Gastrocnemius medialis (tissue), 4 donors: Measurements from ENCODE around the gene CDKAL1. TPM values are rescaled to one million over a fixed set of nuclear protein-coding genes. Genes with fewer than 3 reads are reported as not detected.
"Not testable (repeated sequence)": the region's sequence is repeated elsewhere in the genome, so short reads cannot be mapped to it uniquely, and the experiment has no call there.

Source experiments
- ATAC-seq, 2 donors: fragments of 150-250 bp; one replicate each; pipeline ENCODE4 v1.9.1; 2016
- DNase-seq, 2 donors: peaks; one replicate each; pipeline ENCODE4 v3.0.0-alpha.2; 2019
- H3K27ac ChIP-seq, 4 donors: fragments of 200-600 bp; sonication (generic); 1 replicate in 1 of 4; 2 replicates in 3 of 4; pipeline ENCODE4 v1.5.1; 2016 to 2018; ENCODE audit warnings: mild to moderate bottlenecking in 2 of 4, moderate library complexity in 1 of 4
- H3K27me3 ChIP-seq, 3 donors: fragments of 200-600 bp; sonication (generic) in 2 of 3; 1 replicate in 1 of 3; 2 replicates in 2 of 3; pipeline versions ENCODE4 v1.5.1 to v1.6.0; 2016 to 2019; ENCODE audit warnings: mild to moderate bottlenecking in 1 of 3, moderate library complexity in 1 of 3
- H3K36me3 ChIP-seq, 2 donors: fragments of 200-600 bp; sonication (generic) in 1 of 2; one replicate each; pipeline ENCODE4 v1.5.1; 2017 to 2018
- H3K4me1 ChIP-seq, 2 donors: fragments of 200-600 bp; sonication (generic) in 1 of 2; one replicate each; pipeline ENCODE4 v1.5.1; 2016 to 2017; ENCODE audit warnings: mild to moderate bottlenecking in 2 of 2
- H3K4me3 ChIP-seq, 4 donors: fragments of 200-600 bp; sonication (generic) in 3 of 4; 1 replicate in 1 of 4; 2 replicates in 3 of 4; pipeline ENCODE4 v1.5.1; 2016 to 2019; ENCODE audit warnings: mild to moderate bottlenecking in 2 of 4
- H3K9me3 ChIP-seq, 3 donors: fragments of 200-600 bp; sonication (generic) in 2 of 3; 1 replicate in 1 of 3; 2 replicates in 2 of 3; pipeline ENCODE4 v1.5.1; 2016 to 2019
- POLR2A ChIP-seq, 2 donors: fragments of 450-650 bp; IDR thresholded peaks; one replicate each; pipeline ENCODE4 v1.6.1; 2017; ENCODE audit warnings: antibody characterized with exemption in 2 of 2, mild to moderate bottlenecking in 2 of 2, moderate library complexity in 2 of 2
- in situ Hi-C, 4 donors: fragments of 200-750 bp; cut with MboI; loops; one replicate each; pipeline versions ENCODE4 v1.15.0 to v1.8.0; 2017; ENCODE audit warnings: low sequenced_read_pairs in 4 of 4
- intact Hi-C: fragments of 100-400 bp; cut with DNase I; formaldehyde crosslinking; loops from one replicate; pipeline ENCODE4 v1.15.1; 2023; ENCODE audit warnings: low total_unique reads
- total RNA-seq, 4 donors: library from RNA; depleted of rRNA; stranded (reverse); fragments of >200 nt; gene quantifications; one replicate each; pipeline versions ENCODE4 v1.1.0 to v1.2.3, GENCODE V29; 2016
- TF ChIP-seq, protein P1 (sequence below), 5 experiments: fragments of 450-650 bp in 3 of 5; fragments of 200-600 bp in 2 of 5; sonication (generic) in 2 of 5; IDR thresholded peaks in 4 of 5; conservative IDR thresholded peaks in 1 of 5; 1 replicate in 4 of 5; 2 replicates in 1 of 5; pipeline ENCODE4 v1.5.1; 2016 to 2019; ENCODE audit warnings: antibody characterized with exemption in 5 of 5, mild to moderate bottlenecking in 3 of 5, moderate library complexity in 3 of 5

Gene CDKAL1
- total RNA-seq, 4 donors from 2014 or later = 9.6 to 17.0 (median 11.4) TPM

DNA sequence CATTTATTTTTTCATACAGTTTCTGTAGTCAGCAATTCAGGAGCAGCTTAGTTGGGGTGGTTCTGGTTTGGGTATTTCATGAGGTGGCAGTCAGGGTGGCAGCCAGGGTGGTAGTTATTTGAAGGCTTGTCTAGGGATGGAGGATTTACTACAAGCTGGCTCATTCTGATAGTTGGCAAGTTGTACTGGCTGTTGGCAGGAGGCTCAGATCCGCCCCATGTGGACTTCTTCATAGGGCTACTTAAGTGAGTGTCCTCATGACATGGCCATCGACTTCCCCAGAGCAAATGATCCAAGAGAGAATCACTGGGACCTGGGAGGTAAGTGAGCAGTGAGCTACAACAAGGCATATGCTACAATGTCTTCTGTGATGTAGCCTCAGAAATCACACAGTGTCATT is 22.4 kb upstream of the CDKAL1 start:
- DNase-seq (no peak), ATAC-seq (no peak)
- in situ Hi-C loops (no loop called here), intact Hi-C loops (no loop called here)
- Histone ChIP-seq H3K36me3 (no peaks in the 10 kb centered on the region), H3K4me3 (no peak overlapping the region), H3K4me1 (no peaks in the 10 kb centered on the region), H3K9me3 (no peaks in the 10 kb centered on the region), H3K27ac (no peak overlapping the region), H3K27me3 (no peaks in the 10 kb centered on the region)
- TF ChIP-seq POLR2A (IDR thresholded peaks at IDR 0.05) = no peak
- TF ChIP-seq, protein P1, sequence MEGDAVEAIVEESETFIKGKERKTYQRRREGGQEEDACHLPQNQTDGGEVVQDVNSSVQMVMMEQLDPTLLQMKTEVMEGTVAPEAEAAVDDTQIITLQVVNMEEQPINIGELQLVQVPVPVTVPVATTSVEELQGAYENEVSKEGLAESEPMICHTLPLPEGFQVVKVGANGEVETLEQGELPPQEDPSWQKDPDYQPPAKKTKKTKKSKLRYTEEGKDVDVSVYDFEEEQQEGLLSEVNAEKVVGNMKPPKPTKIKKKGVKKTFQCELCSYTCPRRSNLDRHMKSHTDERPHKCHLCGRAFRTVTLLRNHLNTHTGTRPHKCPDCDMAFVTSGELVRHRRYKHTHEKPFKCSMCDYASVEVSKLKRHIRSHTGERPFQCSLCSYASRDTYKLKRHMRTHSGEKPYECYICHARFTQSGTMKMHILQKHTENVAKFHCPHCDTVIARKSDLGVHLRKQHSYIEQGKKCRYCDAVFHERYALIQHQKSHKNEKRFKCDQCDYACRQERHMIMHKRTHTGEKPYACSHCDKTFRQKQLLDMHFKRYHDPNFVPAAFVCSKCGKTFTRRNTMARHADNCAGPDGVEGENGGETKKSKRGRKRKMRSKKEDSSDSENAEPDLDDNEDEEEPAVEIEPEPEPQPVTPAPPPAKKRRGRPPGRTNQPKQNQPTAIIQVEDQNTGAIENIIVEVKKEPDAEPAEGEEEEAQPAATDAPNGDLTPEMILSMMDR (IDR thresholded peaks at IDR 0.05 in 4 of 5, conservative IDR thresholded peaks at IDR 0.05 in 1 of 5) = no peak

- H3K27ac ChIP-seq, DNase-seq, H3K4me3 ChIP-seq, H3K27me3 ChIP-seq, ATAC-seq, H3K4me1 ChIP-seq, H3K36me3 ChIP-seq, H3K9me3 ChIP-seq: not testable (repeated sequence)
- intact Hi-C loops (loop anchor here (10.0 kb wide), 1 partner anchor 430 kb away; no protein-coding TSS in a partner anchor), in situ Hi-C loops (loop anchor here (5.0 to 25.0 kb wide), 4 partner anchors 130 to 438 kb away; no protein-coding TSS in a partner anchor)
Observed at GRCh38 chr6:20525208-20525607, 9.0 kb upstream of the CDKAL1 start.

DNA sequence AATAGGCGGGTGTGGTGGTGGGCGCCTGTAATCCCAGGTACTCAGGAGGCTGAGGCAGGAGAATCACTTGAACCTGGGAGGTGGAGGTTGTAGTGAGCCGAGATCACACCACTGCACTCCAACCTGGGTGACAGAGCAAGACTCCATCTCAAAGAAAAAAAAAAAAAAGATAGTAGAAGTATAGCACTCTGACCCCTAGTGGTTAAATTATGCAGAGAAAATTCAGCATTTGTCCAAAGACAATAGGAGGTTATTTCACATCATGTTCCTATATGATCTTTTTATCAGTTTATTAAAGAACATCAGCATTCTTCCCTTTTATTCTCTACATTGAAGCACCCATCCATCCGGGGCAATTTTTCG is 5.2 kb upstream of the CDKAL1 start:
- Histone ChIP-seq H3K4me3 (peak overlapping the region in 3 of 4 donors; percentile 3 to 26 (median 18)), H3K27ac (peak overlapping the region; percentile 13 to 65 (median 30))
- not testable (repeated sequence) for H3K9me3 ChIP-seq, H3K4me1 ChIP-seq, H3K27me3 ChIP-seq, H3K36me3 ChIP-seq, DNase-seq
- TF ChIP-seq, protein P1 (IDR thresholded peaks at IDR 0.05 in 4 of 5, conservative IDR thresholded peaks at IDR 0.05 in 1 of 5) = peak; percentile 38 to 61 (median 47)
- peak; percentile 80 to 83 for ATAC-seq
- intact Hi-C loops (loop anchor here (10.0 kb wide), 1 partner anchor 434 kb away; no protein-coding TSS in a partner anchor), in situ Hi-C loops (loop anchor here (5.0 to 25.0 kb wide), 4 partner anchors 134 to 442 kb away; no protein-coding TSS in a partner anchor)

GRCh38 chr6:20532881-20533280 is 1.4 kb upstream of the CDKAL1 start:
- no peaks in the 10 kb centered on the region for H3K36me3 ChIP-seq
- H3K27ac ChIP-seq = no peak overlapping the region
- no peaks in the 10 kb centered on the region for H3K9me3 ChIP-seq
- no peak for DNase-seq
- peaks cover 17 to 19% of the 10 kb centered on the region in 2 donors for H3K4me1 ChIP-seq
- no peak overlapping the region for H3K4me3 ChIP-seq
- no peak for TF ChIP-seq POLR2A (IDR thresholded peaks at IDR 0.05)
- TF ChIP-seq, protein P1 (IDR thresholded peaks at IDR 0.05 in 4 of 5, conservative IDR thresholded peaks at IDR 0.05 in 1 of 5) = no peak
- in situ Hi-C loops = loop anchor here (5.0 to 25.0 kb wide), 4 partner anchors 131 to 446 kb away; partner anchors contain the start of gene E2F3 (in 1 of the 4)
- intact Hi-C loops = no loop called here
- no peaks in the 10 kb centered on the region for H3K27me3 ChIP-seq
- ATAC-seq = no peak

DNA sequence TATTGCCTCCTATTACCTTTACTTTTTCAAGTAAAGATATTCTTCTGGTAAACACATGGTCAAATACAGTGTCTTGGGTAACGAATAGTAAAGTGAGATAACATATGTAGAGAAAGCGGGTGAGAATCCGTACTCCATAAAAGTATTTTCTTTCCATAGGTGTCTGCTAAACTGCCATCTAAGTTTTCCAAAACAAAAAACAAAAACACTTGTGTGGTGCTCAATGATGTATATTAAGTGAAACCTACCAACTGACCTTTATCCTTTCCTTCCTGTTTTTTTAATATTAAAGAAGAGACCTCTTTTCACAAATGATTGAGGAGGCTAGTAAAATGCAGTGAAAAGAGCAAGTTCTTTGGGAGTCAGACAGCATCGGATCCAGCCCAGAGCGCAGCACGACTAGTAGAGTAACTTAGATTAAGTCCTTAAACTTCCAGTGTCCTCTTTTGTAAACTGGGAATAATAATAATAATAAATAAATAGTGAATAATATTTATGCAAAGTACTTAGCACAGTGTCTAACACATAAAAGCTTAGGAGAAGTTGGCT is 437 bp upstream of the CDKAL1 start:
- in situ Hi-C loops = loop anchor here (5.0 to 25.0 kb wide), 4 partner anchors 132 to 447 kb away; partner anchors contain the start of gene E2F3 (in 1 of the 4)
- no peaks in the 10 kb centered on the region for H3K27me3 ChIP-seq

More for the DNA sequence above, 437 bp upstream of the CDKAL1 start:
- Histone ChIP-seq H3K9me3 (no peaks in the 10 kb centered on the region), H3K27ac (peak overlapping the region; percentile 82 to 94 (median 88)), H3K4me3 (peak overlapping the region; percentile 68 to 93 (median 88)), H3K36me3 (no peaks in the 10 kb centered on the region), H3K4me1 (peaks cover 14 to 15% of the 10 kb centered on the region in 2 donors)
- intact Hi-C loops = loop anchor here (2.0 kb wide), 1 partner anchor 133 kb away; the partner anchor contains the start of gene E2F3
- TF ChIP-seq, protein P1 (IDR thresholded peaks at IDR 0.05 in 4 of 5, conservative IDR thresholded peaks at IDR 0.05 in 1 of 5) = no peak
- no peak for TF ChIP-seq POLR2A (IDR thresholded peaks at IDR 0.05)
- DNase-seq = no peak
- ATAC-seq = no peak
